ENCODE results near the gene GLT6D1.

GLT6D1 gene

DNA sequence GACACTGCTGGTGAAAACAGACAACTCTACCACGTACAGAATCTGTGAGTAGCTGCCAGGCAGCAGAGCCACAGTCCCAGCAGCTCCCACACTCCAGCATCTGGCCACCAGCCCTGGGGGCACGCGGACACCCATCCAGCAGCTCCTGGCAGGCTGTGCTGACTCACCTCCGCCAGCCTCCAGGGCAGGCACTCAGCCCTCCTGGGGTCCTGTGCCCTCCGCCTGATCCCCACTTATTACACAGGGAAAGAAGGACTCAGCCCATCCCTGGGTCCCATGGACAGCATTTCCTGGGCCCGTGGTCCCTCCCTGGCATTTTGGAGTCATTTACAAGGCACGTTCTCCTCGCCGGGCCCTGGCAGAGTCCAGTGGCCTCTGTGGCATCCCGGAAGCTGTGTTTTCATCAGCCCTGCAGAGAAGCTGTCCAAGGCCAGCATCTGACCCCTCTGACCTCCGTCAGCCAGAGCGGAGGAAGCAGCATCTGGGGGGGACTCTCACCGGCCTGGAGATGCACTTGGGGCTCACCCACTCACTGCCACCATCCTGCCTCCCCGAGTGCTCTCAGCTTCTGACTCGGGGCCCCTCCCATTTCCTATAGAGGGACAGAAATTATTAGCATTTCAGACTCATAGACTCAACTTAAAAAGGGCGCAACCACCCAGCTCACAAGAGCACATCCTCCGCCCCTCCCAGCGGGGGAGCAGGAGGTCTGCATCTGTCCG lies 56.2 kb downstream of the GLT6D1 start:
- no peak for FAIRE-seq

- FAIRE-seq = no peak
These were observed 56.8 kb downstream of the GLT6D1 start for GRCh38 chr9:135582541-135582940.

GRCh38 chr9:135581636-135582426 lies 57.5 kb downstream of the GLT6D1 start:
- FAIRE-seq = no peak

DNA sequence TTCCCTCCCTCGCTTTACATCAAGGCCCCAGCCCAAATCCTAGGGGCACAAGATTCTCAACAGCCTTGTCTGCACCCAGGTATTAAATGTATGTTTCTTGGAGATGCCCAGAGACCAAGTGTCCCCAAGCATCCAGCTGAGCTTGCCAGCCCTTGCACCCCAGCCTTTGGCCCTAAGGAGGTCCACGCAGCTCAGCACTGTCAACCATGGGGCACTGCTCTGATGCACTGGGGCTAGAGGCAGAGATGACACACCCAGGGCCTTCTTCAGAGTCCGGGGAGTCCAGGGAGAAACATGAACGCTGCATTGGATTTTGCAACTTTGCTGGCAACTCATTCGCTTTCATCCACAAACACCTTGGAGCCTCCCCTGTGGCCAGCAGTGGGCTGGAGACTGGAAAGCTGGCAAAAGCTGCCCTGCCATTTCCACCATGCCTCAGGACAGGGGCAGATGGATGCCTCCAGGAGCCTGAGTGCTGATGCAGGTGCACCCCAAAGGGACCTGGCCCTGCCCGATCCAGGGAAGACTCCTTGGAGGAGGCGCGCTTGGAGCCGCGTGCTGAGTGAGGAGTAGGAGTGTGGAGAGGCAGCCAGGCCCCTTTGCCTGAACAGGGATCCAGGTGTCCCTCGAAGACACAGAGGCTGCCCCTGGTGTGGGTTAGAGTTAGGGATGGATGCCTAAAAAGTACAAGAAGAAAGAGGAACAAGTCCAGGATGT lies 58.5 kb downstream of the GLT6D1 start:
- no peak for FAIRE-seq

GRCh38 chr9:135579889-135580660 lies 59.3 kb downstream of the GLT6D1 start:
- no peak for FAIRE-seq

DNA sequence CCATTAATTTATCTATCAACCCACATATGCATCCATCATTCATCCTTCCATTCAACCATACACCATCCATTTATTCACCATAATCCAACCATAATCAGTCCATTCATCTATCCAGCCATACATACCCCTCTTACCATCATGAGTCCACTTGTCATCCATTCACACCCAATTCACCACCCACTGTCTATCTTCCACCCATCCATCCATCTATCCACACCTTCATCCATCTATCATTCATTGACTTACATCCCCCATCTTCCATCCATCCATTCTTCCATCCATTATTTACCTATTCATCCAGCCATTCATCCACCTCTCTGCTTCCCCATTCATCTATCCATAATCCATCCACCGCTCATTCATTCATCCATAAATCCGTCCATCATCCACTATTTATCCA lies 60.0 kb downstream of the GLT6D1 start:
- no peak for FAIRE-seq

- no peak for FAIRE-seq
These were observed 62.1 kb downstream of the GLT6D1 start for GRCh38 chr9:135577256-135577655.

DNA sequence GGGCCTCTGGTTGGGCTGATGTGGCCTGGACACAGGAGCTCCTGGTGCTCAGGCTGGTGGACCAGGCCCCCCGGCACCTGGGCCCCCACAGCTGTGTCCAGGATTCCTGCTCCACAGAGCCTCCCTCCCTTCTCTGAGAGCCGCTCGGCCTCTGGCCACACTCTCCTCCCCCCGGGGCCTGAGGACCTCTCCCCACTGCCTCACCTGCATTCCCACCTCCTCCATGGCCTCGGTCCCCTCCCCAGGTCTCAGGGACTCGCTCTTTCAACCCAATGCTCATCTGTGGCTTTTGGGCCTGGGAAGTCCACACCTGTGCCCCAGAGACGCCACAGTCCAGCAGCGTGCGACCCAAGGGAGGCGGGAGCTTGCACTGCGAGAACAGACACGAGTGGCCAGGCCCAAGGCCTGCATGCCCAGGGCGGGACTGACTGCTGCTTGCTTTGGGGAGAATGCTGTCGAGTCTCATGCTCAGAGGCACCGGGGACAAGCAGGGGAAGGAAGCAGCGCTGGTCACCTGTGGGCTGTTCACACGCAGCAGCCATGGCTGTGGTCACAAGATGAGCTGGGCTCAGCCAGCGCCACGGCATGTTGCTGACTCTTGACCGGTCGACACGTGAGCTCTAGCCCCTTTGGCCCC lies 63.2 kb downstream of the GLT6D1 start:
- no peak for FAIRE-seq

- FAIRE-seq = no peak
These were observed 64.4 kb downstream of the GLT6D1 start for GRCh38 chr9:135574943-135575342.

- FAIRE-seq = no peak
These were observed 65.0 kb downstream of the GLT6D1 start for GRCh38 chr9:135574331-135574730.

All from islet of Langerhans (tissue), 1 donor.